Gastroesophageal sphincter (tissue), 4 donors: Measurements from ENCODE around the gene PTPRD. TPM values are rescaled to one million over a fixed set of nuclear protein-coding genes. Genes with fewer than 3 reads are reported as not detected.

Source experiments
- ATAC-seq: fragments of 150-250 bp; one replicate; pipeline ENCODE4 v1.9.1; 2016; ENCODE audit warnings: mild to moderate bottlenecking, moderate library complexity
- H3K27ac ChIP-seq, 4 donors: fragments of 200-600 bp; sonication (generic) in 3 of 4; 1 replicate in 3 of 4; 2 replicates in 1 of 4; pipeline ENCODE4 v1.5.1; 2016 to 2019
- H3K27me3 ChIP-seq: fragments of 200-600 bp; sonication (generic); one replicate; pipeline ENCODE4 v1.5.1; 2019
- H3K36me3 ChIP-seq, 2 donors: fragments of 200-600 bp; sonication (generic); one replicate each; pipeline ENCODE4 v1.5.1; 2019; ENCODE audit warnings: control low read depth in 1 of 2
- H3K4me1 ChIP-seq, 3 donors: fragments of 200-600 bp; sonication (generic); 1 replicate in 2 of 3; 2 replicates in 1 of 3; pipeline ENCODE4 v1.5.1; 2016 to 2019; ENCODE audit warnings: control low read depth in 2 of 3
- H3K4me3 ChIP-seq, 2 donors: fragments of 200-600 bp; sonication (generic); one replicate each; pipeline ENCODE4 v1.5.1; 2019; ENCODE audit warnings: mild to moderate bottlenecking in 1 of 2, moderate library complexity in 1 of 2
- H3K9me3 ChIP-seq, 3 donors: fragments of 200-600 bp; sonication (generic); one replicate each; pipeline ENCODE4 v1.5.1; 2017 to 2019; ENCODE audit warnings: control low read depth in 2 of 3
- CTCF ChIP-seq, 4 experiments: fragments of 200-600 bp in 2 of 4; fragments of 450-650 bp in 2 of 4; sonication (generic) in 1 of 4; IDR thresholded peaks; one replicate each; pipeline ENCODE4 v1.5.1; 2017 to 2019; ENCODE audit warnings: antibody characterized with exemption in 4 of 4, mild to moderate bottlenecking in 2 of 4, moderate library complexity in 2 of 4
- EP300 ChIP-seq: sonication (generic); formaldehyde crosslinking; IDR thresholded peaks from one replicate; pipeline ENCODE4 v1.6.1; 2017; ENCODE audit warnings: antibody characterized with exemption, mild to moderate bottlenecking
- POLR2A ChIP-seq, 2 donors: fragments of 450-650 bp; IDR thresholded peaks; one replicate each; pipeline ENCODE4 v1.6.1; 2017; ENCODE audit warnings: antibody characterized with exemption in 2 of 2, mild to moderate bottlenecking in 2 of 2, moderate library complexity in 1 of 2
- POLR2AphosphoS5 ChIP-seq: sonication (generic); formaldehyde crosslinking; IDR thresholded peaks from one replicate; pipeline ENCODE4 v1.6.1; 2017; ENCODE audit warnings: antibody characterized with exemption
- WGBS, 2 donors: methylation state at CpG; one replicate each; pipeline ENCODE4 v1.1.5; 2018; ENCODE audit warnings: low coverage in 1 of 2; 5-methylcytosine and 5-hydroxymethylcytosine counted together
- total RNA-seq, 4 donors: library from RNA; depleted of rRNA; stranded (reverse); fragments of >200 nt; gene quantifications; one replicate each; pipeline ENCODE4 v1.1.0, GENCODE V29; 2016

The PTPRD gene
- total RNA-seq, 4 donors from 2014 or later: 3.5 to 53.9 (median 15.8) TPM

- no peaks in the 10 kb centered on the region for H3K36me3 ChIP-seq
- no peaks in the 10 kb centered on the region for H3K4me1 ChIP-seq
- no peak overlapping the region for H3K27ac ChIP-seq
- WGBS, 2 donors: 80 to 96% methylated on average over 2 of the region's 5 CpGs
- no peaks in the 10 kb centered on the region for H3K27me3 ChIP-seq
- H3K9me3 ChIP-seq: no peaks in the 10 kb centered on the region
- no peak for TF ChIP-seq EP300
- no peak for TF ChIP-seq CTCF (IDR thresholded peaks at IDR 0.05)
- no peak for TF ChIP-seq POLR2A (IDR thresholded peaks at IDR 0.05)
- no peak for TF ChIP-seq POLR2AphosphoS5
- no peak for ATAC-seq
- H3K4me3 ChIP-seq: no peak overlapping the region
These were observed 997.7 kb downstream of the PTPRD start for GRCh38 chr9:9615086-9615485.

- ATAC-seq: no peak
- no peaks in the 10 kb centered on the region for H3K4me1 ChIP-seq
- no peak overlapping the region for H3K27ac ChIP-seq
- no peaks in the 10 kb centered on the region for H3K36me3 ChIP-seq
- no peak overlapping the region for H3K4me3 ChIP-seq
- no peaks in the 10 kb centered on the region for H3K27me3 ChIP-seq
- TF ChIP-seq POLR2A (IDR thresholded peaks at IDR 0.05) (no peak), CTCF (IDR thresholded peaks at IDR 0.05) (no peak), EP300 (no peak), POLR2AphosphoS5 (no peak)
- WGBS, 2 donors: 66 to 74% methylated on average over 2 of the region's 2 CpGs
- no peaks in the 10 kb centered on the region for H3K9me3 ChIP-seq
These were observed 998.2 kb downstream of the PTPRD start for GRCh38 chr9:9614607-9615006.

- no peaks in the 10 kb centered on the region for H3K36me3 ChIP-seq
- 79 to 96% methylated on average over 2 of the region's 2 CpGs for WGBS, 2 donors
- H3K27me3 ChIP-seq: no peaks in the 10 kb centered on the region
- ATAC-seq: no peak
- H3K27ac ChIP-seq: no peak overlapping the region
- H3K4me3 ChIP-seq: no peak overlapping the region
- no peaks in the 10 kb centered on the region for H3K9me3 ChIP-seq
- TF ChIP-seq POLR2AphosphoS5 (no peak), POLR2A (IDR thresholded peaks at IDR 0.05) (no peak), CTCF (IDR thresholded peaks at IDR 0.05) (no peak), EP300 (no peak)
- no peaks in the 10 kb centered on the region for H3K4me1 ChIP-seq
These were observed 1000.0 kb downstream of the PTPRD start for GRCh38 chr9:9612755-9613154.

GRCh38 chr9:9612270-9612669 is 1000.5 kb downstream of the PTPRD start:
- Histone ChIP-seq H3K4me1 (no peaks in the 10 kb centered on the region), H3K36me3 (no peaks in the 10 kb centered on the region), H3K9me3 (no peaks in the 10 kb centered on the region), H3K27me3 (no peaks in the 10 kb centered on the region), H3K27ac (no peak overlapping the region), H3K4me3 (no peak overlapping the region)
- no peak for ATAC-seq
- TF ChIP-seq POLR2AphosphoS5 (no peak), EP300 (no peak), POLR2A (IDR thresholded peaks at IDR 0.05) (no peak), CTCF (IDR thresholded peaks at IDR 0.05) (no peak)
- 37 to 62% methylated on average over 3 of the region's 3 CpGs for WGBS, 2 donors

GRCh38 chr9:9605681-9606080 is 1007.1 kb downstream of the PTPRD start:
- Histone ChIP-seq H3K9me3 (no peaks in the 10 kb centered on the region), H3K27me3 (no peaks in the 10 kb centered on the region), H3K4me3 (no peak overlapping the region), H3K36me3 (no peaks in the 10 kb centered on the region), H3K27ac (no peak overlapping the region), H3K4me1 (no peaks in the 10 kb centered on the region)
- 63 to 73% methylated on average over 4 of the region's 4 CpGs for WGBS, 2 donors
- TF ChIP-seq CTCF (IDR thresholded peaks at IDR 0.05) (no peak), POLR2AphosphoS5 (no peak), POLR2A (IDR thresholded peaks at IDR 0.05) (no peak), EP300 (no peak)
- no peak for ATAC-seq
